Heart left ventricle (tissue), 13 donors: ENCODE measurements around the gene ABTB2.
A peak's percentile ranks its signal among the peaks of the same experiment; 100 is the strongest.

Experiments
- POLR2A ChIP-seq, 2 donors: fragments of 450-650 bp; IDR thresholded peaks; one replicate each; pipeline ENCODE4 v1.6.1; 2017; ENCODE audit warnings: antibody characterized with exemption in 2 of 2, mild to moderate bottlenecking in 2 of 2, moderate library complexity in 2 of 2
- TF ChIP-seq, protein P1 (sequence below), 12 donors: fragments of 200-600 bp; sonication (generic) in 4 of 12; IDR thresholded peaks; one replicate each; pipeline versions ENCODE4 v1.5.0 to v1.8.0; 2018 to 2022; ENCODE audit warnings: antibody characterized with exemption in 12 of 12, mild to moderate bottlenecking in 5 of 12
- donor health status: ischemic (EF 13 %, LVEDD 7.1; RV severe dilation, severe dysfunction).
- donor health status: DM: no; HTN: yes; CAD: no.
- donor health status: DM: no; HTN: no; CAD: no.
- donor health status: ischemic (EF 25% LVEDD 6.9; RV normal size, moderate dysfunction).
- donor health status: ischemic (EF 25% LVEDD 5.7; RV mildly dilated, moderate dysfunction).
- donor health status: ischemic (EF 35%, LVEDD 5.7; RV mildly dilated, moderate dysfunction).
- donor health status: nonischemic (EF 11% LVEDD 7.7; RV severe dilation, severe dysfunction).
- donor health status: DM: yes; HTN: yes; CAD: no.
- donor health status: PGD.
- donor health status: ischemic (EF 29% LVEDD 5.4; RV normal size, mild dysfunction).
- donor health status: nonischemic (EF 23%, LVEDD 6.1; RV moderate dilation, normal function).

DNA sequence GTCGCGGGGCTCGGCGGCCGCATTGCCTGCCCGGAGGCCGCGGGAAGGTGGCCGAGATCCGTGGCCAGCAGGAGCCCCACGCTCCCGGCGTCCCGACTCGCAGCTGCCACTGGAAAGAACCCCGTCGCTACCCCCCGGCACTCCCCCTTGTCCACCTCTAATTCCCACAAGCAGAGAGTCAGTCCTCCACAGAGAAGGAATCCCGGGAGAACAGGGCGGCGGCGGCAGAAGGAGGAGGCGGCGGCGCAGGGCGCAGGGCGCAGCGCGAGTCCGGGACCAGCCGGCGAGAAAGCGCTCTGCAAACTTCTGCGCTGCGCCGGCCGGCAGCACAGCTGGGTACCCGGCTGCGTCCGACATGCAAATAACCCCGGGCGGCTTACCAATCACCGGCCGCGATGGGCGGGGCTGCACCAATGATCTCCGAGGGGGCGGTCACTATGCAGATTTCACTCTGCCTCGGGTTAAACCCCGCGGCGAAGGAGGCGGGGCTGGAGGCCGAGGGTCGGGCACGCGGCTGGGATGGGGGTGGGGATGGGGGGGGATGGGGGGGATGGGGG, at the start of gene ABTB2:
- TF ChIP-seq, protein P1, sequence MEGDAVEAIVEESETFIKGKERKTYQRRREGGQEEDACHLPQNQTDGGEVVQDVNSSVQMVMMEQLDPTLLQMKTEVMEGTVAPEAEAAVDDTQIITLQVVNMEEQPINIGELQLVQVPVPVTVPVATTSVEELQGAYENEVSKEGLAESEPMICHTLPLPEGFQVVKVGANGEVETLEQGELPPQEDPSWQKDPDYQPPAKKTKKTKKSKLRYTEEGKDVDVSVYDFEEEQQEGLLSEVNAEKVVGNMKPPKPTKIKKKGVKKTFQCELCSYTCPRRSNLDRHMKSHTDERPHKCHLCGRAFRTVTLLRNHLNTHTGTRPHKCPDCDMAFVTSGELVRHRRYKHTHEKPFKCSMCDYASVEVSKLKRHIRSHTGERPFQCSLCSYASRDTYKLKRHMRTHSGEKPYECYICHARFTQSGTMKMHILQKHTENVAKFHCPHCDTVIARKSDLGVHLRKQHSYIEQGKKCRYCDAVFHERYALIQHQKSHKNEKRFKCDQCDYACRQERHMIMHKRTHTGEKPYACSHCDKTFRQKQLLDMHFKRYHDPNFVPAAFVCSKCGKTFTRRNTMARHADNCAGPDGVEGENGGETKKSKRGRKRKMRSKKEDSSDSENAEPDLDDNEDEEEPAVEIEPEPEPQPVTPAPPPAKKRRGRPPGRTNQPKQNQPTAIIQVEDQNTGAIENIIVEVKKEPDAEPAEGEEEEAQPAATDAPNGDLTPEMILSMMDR (IDR thresholded peaks at IDR 0.05), result no peak
- TF ChIP-seq POLR2A (IDR thresholded peaks at IDR 0.05), result peak; percentile 76 to 99
